Choroid plexus epithelial cell (primary cell): Measurements from ENCODE around the gene ATAD3C.

Experiments
- DNase-seq: peaks from one replicate; pipeline ENCODE4 v3.0.0-alpha.2; 2010; ENCODE audit warnings: low read depth
- H3K4me3 ChIP-seq: 2 replicates; pipeline ENCODE4 v1.5.1; 2011; ENCODE audit warnings: low read depth, mild to moderate bottlenecking, control low read depth, low read length, moderate library complexity
- CTCF ChIP-seq: conservative IDR thresholded peaks from 2 replicates; pipeline ENCODE4 v1.5.1; 2011; ENCODE audit warnings: low read depth, mild to moderate bottlenecking, control low read depth, inconsistent platforms, low read length, moderate library complexity

The ATAD3C gene

GRCh38 chr1:1437904-1438376 lies 11.5 kb upstream of the ATAD3C start:
- no peak overlapping the region for H3K4me3 ChIP-seq
- DNase-seq, result no peak
- no peak for TF ChIP-seq CTCF

GRCh38 chr1:1438531-1439381 lies 10.7 kb upstream of the ATAD3C start:
- DNase-seq, result no peak
- no peak for TF ChIP-seq CTCF
- H3K4me3 ChIP-seq, result no peak overlapping the region

GRCh38 chr1:1439546-1440261 lies 9.8 kb upstream of the ATAD3C start:
- H3K4me3 ChIP-seq, result no peak overlapping the region
- DNase-seq, result no peak
- no peak for TF ChIP-seq CTCF

GRCh38 chr1:1440262-1441001 lies 9.1 kb upstream of the ATAD3C start:
- no peak for DNase-seq
- no peak for TF ChIP-seq CTCF
- H3K4me3 ChIP-seq, result no peak overlapping the region

GRCh38 chr1:1441002-1441888 lies 8.2 kb upstream of the ATAD3C start:
- peak; percentile 30 for DNase-seq
- H3K4me3 ChIP-seq, result no peak overlapping the region

More at GRCh38 chr1:1441002-1441888, 8.2 kb upstream of the ATAD3C start:
- peak; percentile 80 for TF ChIP-seq CTCF
